GM12878 (cell line): ENCODE measurements around the gene VAC14.
"Not testable (repeated sequence)": the region's sequence is repeated elsewhere in the genome, so short reads cannot be mapped to it uniquely, and the experiment has no call there.

Experiments used
- BRCA1 ChIP-seq: IDR thresholded peaks from 2 replicates; pipeline ENCODE4 v1.6.1; 2011; ENCODE audit warnings: low read depth, low read length, improper control_type of control experiment
- CEBPB ChIP-seq, 2 experiments: fragments of 150-350 bp in 1 of 2; IDR thresholded peaks; 2 replicates each; pipeline ENCODE4 v1.6.1; 2012 to 2014; ENCODE audit warnings: low read depth in 2 of 2, low read length in 2 of 2, borderline replicate concordance in 1 of 2, inconsistent platforms in 1 of 2
- CHD1 ChIP-seq: IDR thresholded peaks from 2 replicates; pipeline ENCODE4 v1.6.1; 2012; ENCODE audit warnings: low read depth, low read length, improper control_type of control experiment
- CHD2 ChIP-seq: IDR thresholded peaks from 2 replicates; pipeline ENCODE4 v1.6.1; 2011; ENCODE audit warnings: low read depth, low read length, improper control_type of control experiment, borderline replicate concordance
- CTCF ChIP-seq, 3 experiments: IDR thresholded peaks in 2 of 3; conservative IDR thresholded peaks in 1 of 3; 2 replicates each; pipeline ENCODE4 v1.5.1; 2011; ENCODE audit warnings: low read depth in 3 of 3, low read length in 3 of 3, mild to moderate bottlenecking in 3 of 3, control low read depth in 2 of 3, moderate library complexity in 2 of 3, inconsistent platforms in 1 of 3, mixed read lengths in 1 of 3; ENCODE audit not compliant: control insufficient read depth in 2 of 3, insufficient read depth in 1 of 3; ENCODE audit errors: extremely low read depth in 1 of 3
- FOS ChIP-seq: IDR thresholded peaks from 3 replicates; pipeline ENCODE4 v1.6.1; 2011; ENCODE audit warnings: borderline replicate concordance; ENCODE audit not compliant: insufficient read length; ENCODE audit errors: extremely low read depth
- HDAC6 ChIP-seq: fragments of 200-600 bp; sonication (generic); IDR thresholded peaks from one replicate; pipeline ENCODE4 v1.8.0; 2017; ENCODE audit warnings: antibody characterized with exemption; ENCODE audit not compliant: unreplicated experiment
- MEF2A ChIP-seq: IDR thresholded peaks from 2 replicates; pipeline ENCODE4 v1.6.1; 2011; ENCODE audit warnings: low read depth, mild to moderate bottlenecking, low read length, moderate library complexity; ENCODE audit not compliant: insufficient read depth
- MTA2 ChIP-seq: fragments of 450-650 bp; IDR thresholded peaks from 2 replicates; pipeline ENCODE4 v1.6.1; 2016; ENCODE audit warnings: low read depth, mild to moderate bottlenecking, moderate library complexity
- POLR2A ChIP-seq: IDR thresholded peaks from 2 replicates; pipeline ENCODE4 v1.6.1; 2011; ENCODE audit warnings: low read depth, mild to moderate bottlenecking, low read length
- POLR2AphosphoS5 ChIP-seq: IDR thresholded peaks from 2 replicates; pipeline ENCODE4 v1.6.1; 2011; ENCODE audit warnings: mild to moderate bottlenecking, low read length, inconsistent platforms
- SMAD1 ChIP-seq: fragments of 450-650 bp; IDR thresholded peaks from 2 replicates; pipeline ENCODE4 v1.6.1; 2018; ENCODE audit warnings: mild to moderate bottlenecking, low read depth; ENCODE audit not compliant: partially characterized antibody
- SRF ChIP-seq, 2 experiments: IDR thresholded peaks; 2 replicates each; pipeline ENCODE4 v1.6.1; 2011; ENCODE audit warnings: low read depth in 2 of 2, low read length in 2 of 2, mild to moderate bottlenecking in 1 of 2, moderate library complexity in 1 of 2
- YY1 ChIP-seq: IDR thresholded peaks from 2 replicates; pipeline ENCODE4 v1.6.1; 2011; ENCODE audit warnings: low read depth, mild to moderate bottlenecking, low read length

- TF ChIP-seq HDAC6; POLR2A; FOS; SMAD1; SRF (IDR thresholded peaks at IDR 0.05; ENCODE audit: low read depth in 2 of 2, low read length in 2 of 2); CTCF (IDR thresholded peaks at IDR 0.05 in 2 of 3, conservative IDR thresholded peaks at IDR 0.05 in 1 of 3; ENCODE audit: control insufficient read depth in 2 of 3, extremely low read depth in 1 of 3, insufficient read depth in 1 of 3, low read depth in 3 of 3, low read length in 3 of 3); CHD1; YY1; POLR2AphosphoS5; MTA2; CEBPB (IDR thresholded peaks at IDR 0.05; ENCODE audit: borderline replicate concordance in 1 of 2, low read depth in 2 of 2, low read length in 2 of 2); MEF2A; BRCA1; CHD2: not testable (repeated sequence)
These were observed 58.0 kb downstream of the VAC14 start for GRCh38 chr16:70742967-70743366.
